Stimulated activated CD8-positive, alpha-beta memory T cell treated with anti-CD3 and anti-CD28 coated beads, Interleukin-2, amount 100 ng/mL, for 48 hours (primary cell): Measurements from ENCODE around the gene CEACAM4.
"Not testable (repeated sequence)": the region's sequence is repeated elsewhere in the genome, so short reads cannot be mapped to it uniquely, and the experiment has no call there.

Experiments
- DNase-seq, 2 donors: peaks; one replicate each; pipeline ENCODE4 v3.0.0-alpha.2; 2020; ENCODE audit warnings: low read depth in 2 of 2

CEACAM4 gene

DNA sequence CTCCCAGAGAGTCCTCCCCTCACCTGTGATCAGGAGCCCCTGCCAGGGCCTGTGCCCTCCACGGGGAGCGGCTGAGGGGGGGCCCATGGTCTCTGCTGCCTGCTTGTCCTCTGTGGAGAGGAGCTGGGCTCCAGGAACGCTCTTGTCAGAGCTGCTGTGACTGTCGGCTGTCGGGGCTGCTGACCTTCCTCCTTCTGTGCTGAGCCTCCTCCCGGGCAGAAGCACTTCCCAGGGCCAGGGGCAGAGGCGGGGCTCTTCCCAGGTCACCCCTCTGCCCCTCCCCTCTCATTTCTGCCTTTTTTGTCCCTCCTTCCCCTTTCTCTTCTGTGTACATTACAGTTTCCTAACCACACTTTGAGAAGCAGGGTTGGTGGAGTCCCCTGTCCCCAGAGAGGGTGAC, at the start of gene CEACAM4:
Gene CEACAM4 (minus strand): TSS at position 198 of the 400 bp plus-strand sequence. CDS start 111 bp downstream, at position 87.
- no peak for DNase-seq

DNA sequence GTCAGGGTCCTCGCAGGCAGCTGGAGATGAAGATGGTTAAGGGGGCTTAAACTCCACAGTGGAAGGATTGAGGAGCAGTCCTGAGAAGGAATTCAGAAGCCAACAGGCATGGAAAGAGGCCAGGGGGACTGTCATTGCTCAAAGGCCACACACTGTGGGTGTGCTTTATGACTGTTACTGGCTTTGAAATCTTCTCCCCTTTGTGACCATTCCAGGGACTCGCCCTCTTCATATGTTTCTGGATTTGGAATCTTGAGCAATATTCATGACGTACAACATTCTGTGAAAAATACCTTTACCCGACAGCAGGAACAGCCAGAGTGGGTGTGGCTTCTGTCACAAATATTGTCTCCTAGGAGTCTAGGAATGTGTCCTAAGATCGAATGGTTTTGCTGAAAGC, 44.6 kb upstream of the CEACAM4 start:
- DNase-seq, result no peak

DNA sequence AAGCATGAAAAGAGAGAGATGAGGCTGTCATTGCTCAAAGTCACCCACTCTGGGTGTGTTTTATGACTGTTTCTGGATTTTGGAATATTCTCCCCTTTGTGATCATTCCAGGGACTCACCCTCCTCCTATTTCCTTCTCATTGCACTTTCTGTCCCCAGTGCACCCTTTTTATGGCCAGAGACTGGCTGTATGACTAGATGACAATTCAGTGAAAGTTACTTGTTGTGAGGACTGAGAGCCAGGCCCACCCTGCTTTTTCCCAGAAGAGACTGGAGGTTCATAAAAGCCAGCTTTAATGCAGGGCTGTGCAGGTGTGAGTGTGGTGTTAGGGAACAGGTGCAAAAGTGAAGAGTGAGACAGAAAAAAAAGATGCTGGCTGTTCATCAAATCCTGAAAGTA, 43.9 kb upstream of the CEACAM4 start:
- no peak for DNase-seq

DNA sequence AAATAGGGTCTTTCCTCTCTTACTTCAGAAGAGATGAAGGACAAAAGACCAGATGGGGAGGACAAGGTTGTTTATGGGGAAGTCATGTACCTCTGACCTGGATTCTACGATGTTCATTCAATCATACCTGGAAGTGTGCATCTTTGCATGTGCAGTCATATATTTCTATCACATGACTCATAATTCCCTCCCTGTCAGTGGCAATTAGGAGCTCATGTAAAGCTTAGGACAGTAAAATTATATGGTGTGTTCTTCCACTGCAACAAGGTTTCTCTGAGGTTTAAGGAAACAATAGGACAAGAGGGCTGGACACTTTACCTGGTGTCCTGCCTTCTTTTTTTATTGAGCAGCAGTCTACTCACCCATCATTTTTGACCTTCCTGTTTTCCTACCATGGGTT, 41.4 kb upstream of the CEACAM4 start:
- DNase-seq, result no peak

- DNase-seq, result no peak
Measured at GRCh38 chr19:41666075-41666474, 39.2 kb upstream of the CEACAM4 start.

- no peak for DNase-seq
Measured at GRCh38 chr19:41657157-41657556, 30.3 kb upstream of the CEACAM4 start.

DNA sequence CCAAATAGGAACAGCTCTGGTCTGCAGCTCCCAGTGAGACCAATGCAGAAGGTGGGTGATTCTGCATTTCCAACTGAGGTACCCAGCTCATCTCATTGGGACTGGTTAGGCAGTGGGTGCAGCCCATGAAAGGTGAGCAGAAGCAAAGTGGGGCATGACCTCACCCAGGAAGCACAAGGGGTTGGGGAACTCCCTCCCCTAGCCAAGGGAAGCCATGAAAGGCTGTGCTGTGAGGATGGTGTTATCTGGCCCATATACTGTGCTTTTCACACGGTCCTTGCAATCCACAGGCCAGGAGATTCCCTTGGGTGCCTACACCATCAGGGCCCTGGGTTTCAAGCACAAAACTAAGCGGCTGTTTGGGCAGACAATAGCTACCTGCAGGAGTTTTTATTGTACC, 29.9 kb upstream of the CEACAM4 start:
- not testable (repeated sequence) for DNase-seq

- DNase-seq, result no peak
Measured at GRCh38 chr19:41652250-41652649, 25.4 kb upstream of the CEACAM4 start.

DNA sequence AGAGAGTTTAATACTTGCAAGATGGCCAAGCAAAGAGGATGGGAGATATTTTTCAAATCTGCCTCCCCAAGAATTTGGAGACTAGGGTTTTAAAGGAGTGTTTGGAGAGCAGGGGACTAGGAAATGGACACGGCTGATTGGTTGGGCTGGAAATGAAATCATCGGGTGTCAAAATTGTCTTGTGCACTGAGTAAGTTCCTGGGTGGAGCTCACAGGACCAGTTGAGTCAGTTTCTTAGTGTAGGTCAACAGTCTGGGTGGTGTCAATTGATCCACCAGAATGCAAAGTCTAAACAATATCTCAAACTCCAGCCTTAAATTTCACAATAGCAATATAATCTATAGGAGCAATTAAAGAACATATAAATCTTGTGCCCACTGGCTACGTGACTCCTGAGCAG, 23.0 kb upstream of the CEACAM4 start:
- DNase-seq, result no peak

- peak; percentile 47 to 56 for DNase-seq
Measured at GRCh38 chr19:41646589-41647204, 19.8 kb upstream of the CEACAM4 start.

GRCh38 chr19:41641879-41642485, 15.1 kb upstream of the CEACAM4 start:
- peak; percentile 25 to 48 for DNase-seq

- DNase-seq, result no peak
Measured at GRCh38 chr19:41638641-41639081, 11.8 kb upstream of the CEACAM4 start.

DNA sequence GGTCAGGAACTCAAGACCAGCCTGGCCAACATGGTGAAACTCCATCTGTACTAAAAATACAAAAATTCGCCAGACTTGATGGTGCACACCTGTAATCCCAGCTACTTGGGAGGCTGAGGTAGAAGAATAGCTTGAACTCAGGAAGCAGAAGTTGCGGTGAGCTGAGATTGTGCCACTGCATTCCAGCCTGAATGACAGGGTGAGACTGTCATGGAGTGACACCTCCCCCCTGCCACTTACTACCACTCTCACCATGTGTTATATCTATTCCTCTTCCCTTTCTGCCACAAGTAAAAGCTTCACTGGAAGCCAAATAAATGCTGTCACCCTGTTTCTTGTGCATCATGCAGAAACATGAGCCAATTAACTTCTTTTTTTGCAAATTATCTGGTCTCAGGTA, 10.6 kb upstream of the CEACAM4 start:
- DNase-seq, result no peak

DNA sequence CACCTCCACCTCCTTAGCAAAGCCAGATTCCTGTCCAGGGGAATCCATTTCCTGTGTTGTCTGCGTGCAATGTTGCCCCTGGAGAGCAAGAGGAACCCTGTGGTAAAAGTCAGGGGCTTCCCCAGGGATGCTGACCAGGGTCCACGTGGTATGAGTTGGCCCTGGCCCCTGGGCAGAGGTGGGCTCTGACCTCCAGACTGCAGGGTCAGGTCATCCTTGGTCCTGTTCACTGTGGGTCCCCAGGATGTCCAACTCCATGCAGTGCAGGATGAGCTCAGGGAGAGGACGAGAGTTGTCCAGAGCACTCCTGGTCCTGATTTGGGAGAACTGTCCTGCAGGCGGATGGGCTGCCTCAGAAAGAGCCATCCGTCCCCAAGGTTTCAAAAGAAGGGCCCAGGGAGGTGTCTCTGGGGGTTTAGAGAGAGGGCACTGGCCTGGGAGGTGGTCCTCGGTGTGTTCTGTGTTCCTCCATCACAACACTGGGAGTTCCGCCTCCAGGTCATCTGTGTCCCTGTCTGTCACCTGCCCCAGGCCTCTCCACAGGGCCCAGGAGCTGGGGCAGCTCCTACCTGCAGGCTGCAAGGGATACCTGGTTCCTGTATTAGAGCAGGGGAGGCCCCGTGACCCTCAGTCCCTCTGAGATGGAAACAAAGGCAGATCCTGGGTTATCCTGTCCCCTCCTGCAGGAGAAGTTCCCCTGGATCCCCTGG, 1.2 kb upstream of the CEACAM4 start:
- no peak for DNase-seq

- DNase-seq, result no peak
Measured at GRCh38 chr19:41626278-41626677, 596 bp downstream of the CEACAM4 start.

DNA sequence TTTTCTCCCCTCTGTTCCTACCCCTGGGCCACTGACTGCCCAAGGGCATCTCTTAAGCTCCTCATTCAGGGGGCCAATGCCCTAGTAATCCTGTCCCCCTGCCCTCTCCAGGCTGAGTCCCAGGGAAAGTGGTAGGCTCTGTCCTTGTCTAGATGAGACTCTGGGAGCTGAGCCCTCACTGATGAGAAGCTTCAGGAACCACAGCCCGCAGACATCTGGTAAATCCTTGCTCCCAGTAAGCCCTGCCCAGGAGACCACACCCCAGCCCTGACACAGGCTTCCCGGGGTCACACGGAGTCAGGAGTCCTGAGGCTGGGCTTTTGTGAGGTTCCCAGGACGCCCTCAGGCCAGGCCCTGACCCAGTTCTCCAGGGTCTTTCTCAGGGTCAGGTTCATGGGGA, 1.9 kb downstream of the CEACAM4 start:
- DNase-seq, result no peak

GRCh38 chr19:41624515-41624914, 2.4 kb downstream of the CEACAM4 start:
- DNase-seq, result no peak

- DNase-seq, result no peak
Measured at GRCh38 chr19:41623360-41623759, 3.5 kb downstream of the CEACAM4 start.

GRCh38 chr19:41621654-41622053, 5.2 kb downstream of the CEACAM4 start:
- DNase-seq, result no peak

DNA sequence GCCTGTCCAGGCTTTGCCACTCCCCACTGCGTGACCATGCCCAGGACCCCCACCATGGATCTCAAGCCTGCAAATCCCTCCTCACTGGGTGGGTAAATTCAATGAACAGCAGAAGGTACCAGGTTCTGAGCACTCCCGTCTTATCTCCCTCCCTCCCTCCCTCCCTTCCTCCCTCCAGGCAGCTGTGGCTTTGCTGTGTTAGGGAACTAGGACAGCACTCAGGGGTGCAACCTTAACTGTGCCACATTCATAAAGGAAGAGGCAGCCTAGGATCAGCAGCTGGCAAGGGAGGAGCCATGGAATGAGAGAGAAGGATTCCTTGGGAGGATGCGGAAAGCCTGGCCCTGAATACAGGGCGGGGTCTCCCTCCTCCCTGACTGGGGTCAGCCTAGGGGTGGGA, 5.6 kb downstream of the CEACAM4 start:
- DNase-seq, result no peak

GRCh38 chr19:41620171-41620570, 6.7 kb downstream of the CEACAM4 start:
- DNase-seq, result no peak

DNA sequence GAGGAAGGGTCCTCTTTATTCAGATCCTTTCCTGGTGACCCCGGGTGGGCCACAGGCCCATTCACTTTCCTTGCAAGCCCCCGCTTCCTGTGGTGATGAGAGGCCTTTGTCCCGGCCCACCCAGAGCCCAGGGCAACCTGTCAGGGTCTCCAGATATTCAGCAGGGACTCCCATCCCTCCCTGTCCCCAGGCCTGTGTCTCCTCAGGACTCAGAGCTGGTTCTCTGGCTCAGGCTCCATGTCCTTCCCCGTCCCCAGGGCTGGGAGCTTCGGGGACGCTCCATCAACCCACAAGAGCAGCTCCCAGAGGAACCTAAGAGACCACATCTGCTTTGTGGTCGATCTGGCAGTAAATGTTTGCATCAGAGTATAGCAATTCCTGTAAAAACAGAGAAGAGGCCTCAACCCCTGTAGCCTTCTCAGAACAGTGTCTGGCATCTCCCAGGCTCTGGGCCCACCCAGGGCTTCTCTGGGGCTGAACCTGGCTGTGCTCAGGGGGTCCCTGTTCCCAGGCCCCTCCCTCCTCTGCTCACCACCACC, 7.8 kb downstream of the CEACAM4 start:
- DNase-seq, result no peak
